Mammary epithelial cell (primary cell): ENCODE measurements around the gene CDKN2B-AS1.

Experiments used
- CTCF ChIP-seq, 2 donors: IDR thresholded peaks in 1 of 2; conservative IDR thresholded peaks in 1 of 2; 2 replicates each; pipeline ENCODE4 v1.5.1; 2011 to 2012; ENCODE audit warnings: inconsistent platforms in 2 of 2, low read length in 2 of 2, mild to moderate bottlenecking in 2 of 2, control low read depth in 1 of 2, low read depth in 1 of 2; ENCODE audit not compliant: insufficient read depth in 1 of 2; ENCODE audit errors: extremely low read depth in 1 of 2
- EZH2 ChIP-seq: IDR thresholded peaks from 2 replicates; pipeline ENCODE4 v1.6.1; 2012; ENCODE audit warnings: low read length, inconsistent platforms, borderline replicate concordance

DNA sequence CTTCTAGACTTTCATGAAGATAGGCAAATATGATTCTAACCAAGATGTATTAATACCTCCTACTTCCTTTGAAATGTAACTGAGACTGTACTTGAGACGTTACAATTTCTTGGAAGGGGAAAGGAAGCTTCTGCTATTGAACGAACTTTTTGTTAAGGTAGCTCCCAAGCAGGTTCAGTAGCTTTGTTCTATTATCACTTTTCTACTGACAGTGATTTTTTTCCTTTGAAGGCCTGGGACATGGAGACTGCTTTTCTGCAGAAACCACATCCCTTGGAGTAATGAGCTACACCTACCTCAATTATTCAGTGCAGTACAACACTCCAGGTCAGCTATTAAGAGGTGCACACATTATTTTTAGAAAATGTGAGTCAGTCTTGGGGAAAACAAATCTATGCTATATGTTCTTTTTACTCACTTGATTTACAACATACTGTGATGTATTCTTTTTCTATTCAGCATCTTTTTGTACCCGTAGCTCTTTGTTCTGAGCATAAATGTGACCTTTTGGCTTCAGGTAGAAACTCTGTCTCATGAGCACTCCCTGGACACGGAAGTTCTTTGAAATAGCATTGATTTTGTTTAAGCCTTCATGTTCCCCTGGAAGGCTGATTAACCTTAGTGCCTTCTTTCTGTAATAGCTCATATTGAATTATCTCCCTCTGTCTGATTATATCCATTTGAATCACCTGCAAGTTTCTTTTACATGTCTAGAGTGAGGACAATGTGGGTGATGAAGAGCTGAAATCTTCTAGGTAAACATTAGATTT, 71.0 kb downstream of the CDKN2B-AS1 start:
- TF ChIP-seq EZH2 = no peak
- no peak for TF ChIP-seq CTCF (conservative IDR thresholded peaks at IDR 0.05 in 1 of 2, IDR thresholded peaks at IDR 0.05 in 1 of 2; ENCODE audit: extremely low read depth in 1 of 2, insufficient read depth in 1 of 2, low read depth in 1 of 2, low read length in 2 of 2)
